ENCODE data around the gene TPPP. TPM values are rescaled to one million over a fixed set of nuclear protein-coding genes. Genes with fewer than 3 reads are reported as not detected.

Gene TPPP
- total and polyA plus RNA-seq, 2 experiments from 2014 or later: 0.48 to 1.4 TPM

- TF ChIP-seq, protein P1, sequence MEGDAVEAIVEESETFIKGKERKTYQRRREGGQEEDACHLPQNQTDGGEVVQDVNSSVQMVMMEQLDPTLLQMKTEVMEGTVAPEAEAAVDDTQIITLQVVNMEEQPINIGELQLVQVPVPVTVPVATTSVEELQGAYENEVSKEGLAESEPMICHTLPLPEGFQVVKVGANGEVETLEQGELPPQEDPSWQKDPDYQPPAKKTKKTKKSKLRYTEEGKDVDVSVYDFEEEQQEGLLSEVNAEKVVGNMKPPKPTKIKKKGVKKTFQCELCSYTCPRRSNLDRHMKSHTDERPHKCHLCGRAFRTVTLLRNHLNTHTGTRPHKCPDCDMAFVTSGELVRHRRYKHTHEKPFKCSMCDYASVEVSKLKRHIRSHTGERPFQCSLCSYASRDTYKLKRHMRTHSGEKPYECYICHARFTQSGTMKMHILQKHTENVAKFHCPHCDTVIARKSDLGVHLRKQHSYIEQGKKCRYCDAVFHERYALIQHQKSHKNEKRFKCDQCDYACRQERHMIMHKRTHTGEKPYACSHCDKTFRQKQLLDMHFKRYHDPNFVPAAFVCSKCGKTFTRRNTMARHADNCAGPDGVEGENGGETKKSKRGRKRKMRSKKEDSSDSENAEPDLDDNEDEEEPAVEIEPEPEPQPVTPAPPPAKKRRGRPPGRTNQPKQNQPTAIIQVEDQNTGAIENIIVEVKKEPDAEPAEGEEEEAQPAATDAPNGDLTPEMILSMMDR (conservative IDR thresholded peaks at IDR 0.05; ENCODE audit: low read depth in 2 of 2): no peak
- no peak for TF ChIP-seq NANOG (IDR thresholded peaks at IDR 0.05; ENCODE audit: borderline replicate concordance)
- TF ChIP-seq, protein P2, sequence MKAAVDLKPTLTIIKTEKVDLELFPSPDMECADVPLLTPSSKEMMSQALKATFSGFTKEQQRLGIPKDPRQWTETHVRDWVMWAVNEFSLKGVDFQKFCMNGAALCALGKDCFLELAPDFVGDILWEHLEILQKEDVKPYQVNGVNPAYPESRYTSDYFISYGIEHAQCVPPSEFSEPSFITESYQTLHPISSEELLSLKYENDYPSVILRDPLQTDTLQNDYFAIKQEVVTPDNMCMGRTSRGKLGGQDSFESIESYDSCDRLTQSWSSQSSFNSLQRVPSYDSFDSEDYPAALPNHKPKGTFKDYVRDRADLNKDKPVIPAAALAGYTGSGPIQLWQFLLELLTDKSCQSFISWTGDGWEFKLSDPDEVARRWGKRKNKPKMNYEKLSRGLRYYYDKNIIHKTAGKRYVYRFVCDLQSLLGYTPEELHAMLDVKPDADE (IDR thresholded peaks at IDR 0.05): no peak
- TF ChIP-seq, protein P3, sequence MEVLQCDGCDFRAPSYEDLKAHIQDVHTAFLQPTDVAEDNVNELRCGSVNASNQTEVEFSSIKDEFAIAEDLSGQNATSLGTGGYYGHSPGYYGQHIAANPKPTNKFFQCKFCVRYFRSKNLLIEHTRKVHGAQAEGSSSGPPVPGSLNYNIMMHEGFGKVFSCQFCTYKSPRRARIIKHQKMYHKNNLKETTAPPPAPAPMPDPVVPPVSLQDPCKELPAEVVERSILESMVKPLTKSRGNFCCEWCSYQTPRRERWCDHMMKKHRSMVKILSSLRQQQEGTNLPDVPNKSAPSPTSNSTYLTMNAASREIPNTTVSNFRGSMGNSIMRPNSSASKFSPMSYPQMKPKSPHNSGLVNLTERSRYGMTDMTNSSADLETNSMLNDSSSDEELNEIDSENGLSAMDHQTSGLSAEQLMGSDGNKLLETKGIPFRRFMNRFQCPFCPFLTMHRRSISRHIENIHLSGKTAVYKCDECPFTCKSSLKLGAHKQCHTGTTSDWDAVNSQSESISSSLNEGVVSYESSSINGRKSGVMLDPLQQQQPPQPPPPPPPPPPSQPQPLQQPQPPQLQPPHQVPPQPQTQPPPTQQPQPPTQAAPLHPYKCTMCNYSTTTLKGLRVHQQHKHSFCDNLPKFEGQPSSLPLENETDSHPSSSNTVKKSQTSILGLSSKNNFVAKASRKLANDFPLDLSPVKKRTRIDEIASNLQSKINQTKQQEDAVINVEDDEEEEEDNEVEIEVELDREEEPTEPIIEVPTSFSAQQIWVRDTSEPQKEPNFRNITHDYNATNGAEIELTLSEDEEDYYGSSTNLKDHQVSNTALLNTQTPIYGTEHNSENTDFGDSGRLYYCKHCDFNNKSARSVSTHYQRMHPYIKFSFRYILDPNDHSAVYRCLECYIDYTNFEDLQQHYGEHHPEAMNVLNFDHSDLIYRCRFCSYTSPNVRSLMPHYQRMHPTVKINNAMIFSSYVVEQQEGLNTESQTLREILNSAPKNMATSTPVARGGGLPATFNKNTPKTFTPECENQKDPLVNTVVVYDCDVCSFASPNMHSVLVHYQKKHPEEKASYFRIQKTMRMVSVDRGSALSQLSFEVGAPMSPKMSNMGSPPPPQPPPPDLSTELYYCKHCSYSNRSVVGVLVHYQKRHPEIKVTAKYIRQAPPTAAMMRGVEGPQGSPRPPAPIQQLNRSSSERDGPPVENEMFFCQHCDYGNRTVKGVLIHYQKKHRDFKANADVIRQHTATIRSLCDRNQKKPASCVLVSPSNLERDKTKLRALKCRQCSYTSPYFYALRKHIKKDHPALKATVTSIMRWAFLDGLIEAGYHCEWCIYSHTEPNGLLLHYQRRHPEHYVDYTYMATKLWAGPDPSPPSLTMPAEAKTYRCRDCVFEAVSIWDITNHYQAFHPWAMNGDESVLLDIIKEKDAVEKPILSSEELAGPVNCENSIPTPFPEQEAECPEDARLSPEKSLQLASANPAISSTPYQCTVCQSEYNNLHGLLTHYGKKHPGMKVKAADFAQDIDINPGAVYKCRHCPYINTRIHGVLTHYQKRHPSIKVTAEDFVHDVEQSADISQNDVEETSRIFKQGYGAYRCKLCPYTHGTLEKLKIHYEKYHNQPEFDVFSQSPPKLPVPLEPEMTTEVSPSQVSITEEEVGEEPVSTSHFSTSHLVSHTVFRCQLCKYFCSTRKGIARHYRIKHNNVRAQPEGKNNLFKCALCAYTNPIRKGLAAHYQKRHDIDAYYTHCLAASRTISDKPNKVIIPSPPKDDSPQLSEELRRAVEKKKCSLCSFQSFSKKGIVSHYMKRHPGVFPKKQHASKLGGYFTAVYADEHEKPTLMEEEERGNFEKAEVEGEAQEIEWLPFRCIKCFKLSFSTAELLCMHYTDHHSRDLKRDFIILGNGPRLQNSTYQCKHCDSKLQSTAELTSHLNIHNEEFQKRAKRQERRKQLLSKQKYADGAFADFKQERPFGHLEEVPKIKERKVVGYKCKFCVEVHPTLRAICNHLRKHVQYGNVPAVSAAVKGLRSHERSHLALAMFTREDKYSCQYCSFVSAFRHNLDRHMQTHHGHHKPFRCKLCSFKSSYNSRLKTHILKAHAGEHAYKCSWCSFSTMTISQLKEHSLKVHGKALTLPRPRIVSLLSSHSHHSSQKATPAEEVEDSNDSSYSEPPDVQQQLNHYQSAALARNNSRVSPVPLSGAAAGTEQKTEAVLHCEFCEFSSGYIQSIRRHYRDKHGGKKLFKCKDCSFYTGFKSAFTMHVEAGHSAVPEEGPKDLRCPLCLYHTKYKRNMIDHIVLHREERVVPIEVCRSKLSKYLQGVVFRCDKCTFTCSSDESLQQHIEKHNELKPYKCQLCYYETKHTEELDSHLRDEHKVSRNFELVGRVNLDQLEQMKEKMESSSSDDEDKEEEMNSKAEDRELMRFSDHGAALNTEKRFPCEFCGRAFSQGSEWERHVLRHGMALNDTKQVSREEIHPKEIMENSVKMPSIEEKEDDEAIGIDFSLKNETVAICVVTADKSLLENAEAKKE (CRISPR knock-in tag; IDR thresholded peaks at IDR 0.05): no peak
Observed at GRCh38 chr5:612498-613424, 80.4 kb downstream of the TPPP start (continued).

Measured in GM23338 (cell line).